WI38 (cell line): ENCODE results near the gene SYNE1.

Experiments used
- H3K4me3 ChIP-seq: 2 replicates; pipeline ENCODE4 v1.5.1; 2011; ENCODE audit warnings: low read depth, mild to moderate bottlenecking, control low read depth, low read length
- CTCF ChIP-seq: IDR thresholded peaks from 2 replicates; pipeline ENCODE4 v1.5.1; 2012; ENCODE audit warnings: low read depth, mild to moderate bottlenecking, control low read depth, low read length

The SYNE1 gene

GRCh38 chr6:152458648-152459644, 178.2 kb downstream of the SYNE1 start:
- no peak for TF ChIP-seq CTCF
- H3K4me3 ChIP-seq, result no peak overlapping the region

GRCh38 chr6:152457949-152458624, 179.1 kb downstream of the SYNE1 start:
- no peak overlapping the region for H3K4me3 ChIP-seq
- no peak for TF ChIP-seq CTCF

GRCh38 chr6:152454003-152454402, 183.2 kb downstream of the SYNE1 start:
- TF ChIP-seq CTCF, result no peak
- H3K4me3 ChIP-seq, result no peak overlapping the region

GRCh38 chr6:152453421-152453820, 183.7 kb downstream of the SYNE1 start:
- no peak overlapping the region for H3K4me3 ChIP-seq
- no peak for TF ChIP-seq CTCF

GRCh38 chr6:152452639-152453038, 184.5 kb downstream of the SYNE1 start:
- no peak overlapping the region for H3K4me3 ChIP-seq
- TF ChIP-seq CTCF, result no peak

- TF ChIP-seq CTCF, result no peak
- H3K4me3 ChIP-seq, result no peak overlapping the region
These were observed 186.6 kb downstream of the SYNE1 start for GRCh38 chr6:152450519-152450918.

GRCh38 chr6:152441902-152442301, 195.3 kb downstream of the SYNE1 start:
- H3K4me3 ChIP-seq, result no peak overlapping the region
- no peak for TF ChIP-seq CTCF
